ENCODE results near the gene POU6F2.

DNA sequence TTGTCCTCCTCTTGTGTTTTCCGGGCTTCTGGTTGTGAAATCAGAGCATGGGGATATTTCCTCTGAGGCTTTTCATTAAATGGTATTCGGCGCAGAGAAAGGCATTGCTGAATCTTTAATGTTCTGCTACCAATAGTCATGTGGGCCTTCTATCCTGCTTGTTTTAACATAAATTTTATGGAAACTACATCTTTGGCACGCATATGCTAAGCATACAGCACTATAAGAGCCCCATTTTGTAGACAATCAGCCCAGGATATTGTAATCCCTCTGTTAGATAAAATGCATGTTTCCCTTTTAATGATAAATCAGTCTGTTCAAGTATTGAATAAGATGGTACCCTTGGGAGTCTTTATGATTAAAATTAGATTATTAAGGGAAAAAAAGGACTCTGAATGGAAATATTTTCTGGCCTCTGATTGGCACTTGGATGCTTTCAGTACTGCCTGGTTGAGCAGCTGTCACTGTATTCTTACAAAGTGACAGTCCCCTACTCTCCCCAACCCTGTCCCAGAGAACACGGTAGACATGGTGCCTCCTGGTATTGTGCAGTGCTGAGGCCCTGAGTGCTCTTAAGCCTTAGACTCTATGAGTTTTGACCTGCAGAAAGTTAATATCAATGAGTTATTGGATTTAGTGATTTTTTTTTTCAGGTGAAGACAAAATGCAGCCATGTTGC is 256.3 kb downstream of the POU6F2 start:
- TF ChIP-seq CTCF (IDR thresholded peaks at IDR 0.05) (no peak), ZFX (IDR thresholded peaks at IDR 0.05; ENCODE audit: borderline replicate concordance) (no peak)

Data from 22Rv1 (cell line).